PC-9 (cell line): ENCODE results near the gene CSNK1G3.

Experiments
- CTCF ChIP-seq: fragments of 200-600 bp; sonication (generic); conservative IDR thresholded peaks from 2 replicates; pipeline ENCODE4 v1.6.1; 2017; ENCODE audit warnings: mixed run types, antibody characterized with exemption, mild to moderate bottlenecking, moderate library complexity
- EZH2 ChIP-seq: fragments of 200-600 bp; sonication (generic); IDR thresholded peaks from 2 replicates; pipeline ENCODE4 v1.8.0; 2017; ENCODE audit warnings: antibody characterized with exemption, low read depth

- TF ChIP-seq CTCF (no peak), EZH2 (no peak)
Observed at GRCh38 chr5:123651234-123651633, 139.3 kb downstream of the CSNK1G3 start.
